ES-I3 (cell line): ENCODE measurements around the gene HCFC1.

ENCODE experiments used
- H3K36me3 ChIP-seq: 2 replicates; pipeline ENCODE4 v1.6.1; 2013; ENCODE audit warnings: mild to moderate bottlenecking, low read length, control low read depth, moderate library complexity; ENCODE audit not compliant: insufficient read depth
- H3K4me1 ChIP-seq: 2 replicates; pipeline ENCODE4 v1.6.1; 2013; ENCODE audit warnings: mild to moderate bottlenecking, control low read depth, low read length; ENCODE audit not compliant: insufficient read depth
- H3K9ac ChIP-seq: 2 replicates; pipeline ENCODE4 v1.6.1; 2013; ENCODE audit warnings: low read depth, mild to moderate bottlenecking, low read length, moderate library complexity
- H3K9me3 ChIP-seq: 2 replicates; pipeline ENCODE4 v1.6.1; 2013; ENCODE audit warnings: mild to moderate bottlenecking, low read length, moderate library complexity; ENCODE audit not compliant: control insufficient read depth, insufficient read depth

HCFC1 gene

GRCh38 chrX:153964105-153964504 lies 7.5 kb downstream of the HCFC1 start:
- Histone ChIP-seq H3K36me3 (peaks cover 5% of the 10 kb centered on the region), H3K9me3 (no peaks in the 10 kb centered on the region; the same call in 1 of the 2 replicates), H3K4me1 (peaks cover 22% of the 10 kb centered on the region; the same call in 1 of the 2 replicates), H3K9ac (no peak overlapping the region)

GRCh38 chrX:153963546-153963945 lies 8.1 kb downstream of the HCFC1 start:
- H3K9me3 ChIP-seq = no peaks in the 10 kb centered on the region; the same call in 1 of the 2 replicates
- peaks cover 22% of the 10 kb centered on the region; the same call in 1 of the 2 replicates for H3K4me1 ChIP-seq
- no peak overlapping the region for H3K9ac ChIP-seq
- H3K36me3 ChIP-seq = peaks cover 5% of the 10 kb centered on the region

GRCh38 chrX:153961292-153961691 lies 10.3 kb downstream of the HCFC1 start:
- no peaks in the 10 kb centered on the region for H3K9me3 ChIP-seq
- no peak overlapping the region for H3K9ac ChIP-seq
- H3K36me3 ChIP-seq = peaks cover 5% of the 10 kb centered on the region
- H3K4me1 ChIP-seq = no peaks in the 10 kb centered on the region

GRCh38 chrX:153960786-153961185 lies 10.8 kb downstream of the HCFC1 start:
- H3K36me3 ChIP-seq = peaks cover 5% of the 10 kb centered on the region
- H3K4me1 ChIP-seq = no peaks in the 10 kb centered on the region
- no peak overlapping the region for H3K9ac ChIP-seq
- no peaks in the 10 kb centered on the region for H3K9me3 ChIP-seq

- peaks cover 5% of the 10 kb centered on the region for H3K36me3 ChIP-seq
- no peaks in the 10 kb centered on the region for H3K4me1 ChIP-seq
- no peaks in the 10 kb centered on the region for H3K9me3 ChIP-seq
- H3K9ac ChIP-seq = no peak overlapping the region
These were observed 11.5 kb downstream of the HCFC1 start for GRCh38 chrX:153960077-153960476.

GRCh38 chrX:153959649-153960048 lies 12.0 kb downstream of the HCFC1 start:
- no peaks in the 10 kb centered on the region for H3K4me1 ChIP-seq
- peaks cover 5% of the 10 kb centered on the region for H3K36me3 ChIP-seq
- H3K9me3 ChIP-seq = no peaks in the 10 kb centered on the region
- H3K9ac ChIP-seq = no peak overlapping the region

- H3K36me3 ChIP-seq = peaks cover 5% of the 10 kb centered on the region
- H3K4me1 ChIP-seq = no peaks in the 10 kb centered on the region
- no peaks in the 10 kb centered on the region for H3K9me3 ChIP-seq
- H3K9ac ChIP-seq = no peak overlapping the region
These were observed 13.0 kb downstream of the HCFC1 start for GRCh38 chrX:153958605-153959004.

GRCh38 chrX:153957224-153957623 lies 14.4 kb downstream of the HCFC1 start:
- no peak overlapping the region for H3K9ac ChIP-seq
- no peaks in the 10 kb centered on the region; the same call in 1 of the 2 replicates for H3K4me1 ChIP-seq
- peaks cover 5% of the 10 kb centered on the region for H3K36me3 ChIP-seq
- no peaks in the 10 kb centered on the region for H3K9me3 ChIP-seq

GRCh38 chrX:153956044-153956907 lies 15.3 kb downstream of the HCFC1 start:
- Histone ChIP-seq H3K36me3 (peaks cover 9% of the 10 kb centered on the region), H3K9me3 (no peaks in the 10 kb centered on the region), H3K9ac (no peak overlapping the region), H3K4me1 (no peaks in the 10 kb centered on the region; the same call in 1 of the 2 replicates)

- Histone ChIP-seq H3K36me3 (peaks cover 8% of the 10 kb centered on the region), H3K9me3 (no peaks in the 10 kb centered on the region), H3K9ac (no peak overlapping the region), H3K4me1 (no peaks in the 10 kb centered on the region; the same call in 1 of the 2 replicates)
These were observed 16.3 kb downstream of the HCFC1 start for GRCh38 chrX:153955228-153955732.

- H3K36me3 ChIP-seq = peaks cover 6% of the 10 kb centered on the region; the same call in 1 of the 2 replicates
- H3K9ac ChIP-seq = no peak overlapping the region
- no peaks in the 10 kb centered on the region for H3K9me3 ChIP-seq
- no peaks in the 10 kb centered on the region; the same call in 1 of the 2 replicates for H3K4me1 ChIP-seq
These were observed 16.9 kb downstream of the HCFC1 start for GRCh38 chrX:153954558-153955227.

- H3K9ac ChIP-seq = no peak overlapping the region
- peaks cover under 1% of the 10 kb centered on the region; the same call in 1 of the 2 replicates for H3K4me1 ChIP-seq
- H3K9me3 ChIP-seq = no peaks in the 10 kb centered on the region
- peaks cover 6% of the 10 kb centered on the region; the same call in 1 of the 2 replicates for H3K36me3 ChIP-seq
These were observed 17.6 kb downstream of the HCFC1 start for GRCh38 chrX:153953892-153954557.

- no peaks in the 10 kb centered on the region for H3K9me3 ChIP-seq
- peaks cover 6% of the 10 kb centered on the region; the same call in 1 of the 2 replicates for H3K4me1 ChIP-seq
- no peak overlapping the region for H3K9ac ChIP-seq
- peaks cover 6% of the 10 kb centered on the region; the same call in 1 of the 2 replicates for H3K36me3 ChIP-seq
These were observed 18.2 kb downstream of the HCFC1 start for GRCh38 chrX:153953342-153953830.
